K562 (cell line): ENCODE data around the gene RAB9B. TPM values are rescaled to one million over a fixed set of nuclear protein-coding genes. Genes with fewer than 3 reads are reported as not detected.

Experiments
- ATAC-seq: fragments of 200-7000 bp; cut with Tn5 transposase; 3 replicates; pipeline ENCODE4 v1.9.1; 2020; ENCODE audit warnings: moderate library complexity
- BruUV-seq: library from RNA; stranded (reverse); fragments of 400-500 nt; replicated peaks from 2 replicates; lab custom pipeline; 2021; lab: Mats Ljungman, UMichigan
- CTCF ChIA-PET: fragments of 300-600 bp; formaldehyde crosslinking; extraction: SDS; loops from one replicate; lab custom pipeline; 2021; ENCODE audit warnings: low intra/inter-chr PET ratio; lab: Yijun Ruan, JAX
- POLR2A ChIA-PET: fragments of 300-600, 350-650 bp; sonication (Branson Sonifier 250); formaldehyde crosslinking; extraction: SDS; loops from one replicate; lab custom pipeline; 2021; ENCODE audit warnings: antibody characterized with exemption, inconsistent platforms; lab: Yijun Ruan, JAX
- DNase-seq, 4 experiments: peaks; one replicate each; pipeline versions ENCODE4 v3.0.0 to v3.0.0-alpha.2; 2011 to 2018; ENCODE audit warnings: low spot score in 3 of 4, mixed read lengths in 3 of 4; ENCODE audit errors: extremely low read depth in 1 of 4
- FAIRE-seq: peaks from 2 replicates; lab custom pipeline; 2011; peaks lifted over from hg19 to GRCh38; lab: Jason Lieb, UNC
- H2AFZ ChIP-seq: 2 replicates; pipeline ENCODE4 v1.6.0; 2011; ENCODE audit warnings: low read depth, low read length, control low read depth, inconsistent platforms
- H3K27ac ChIP-seq: fragments of 200-600 bp; 3 replicates; pipeline ENCODE4 v1.8.0; 2011; ENCODE audit warnings: low read depth, mild to moderate bottlenecking, control low read depth, inconsistent platforms, low read length, moderate library complexity, mixed read lengths; ENCODE audit errors: extremely low read depth
- H3K27me3 ChIP-seq, 2 experiments: fragments of 300-600 bp in 1 of 2; 2 replicates in 1 of 2; 3 replicates in 1 of 2; pipeline versions ENCODE4 v1.6.0 to v1.8.0; 2011; ENCODE audit warnings: inconsistent platforms in 2 of 2, low read length in 2 of 2, mild to moderate bottlenecking in 1 of 2, mixed read lengths in 1 of 2, moderate library complexity in 1 of 2; ENCODE audit not compliant: control insufficient read depth in 2 of 2, insufficient read depth in 2 of 2
- H3K36me3 ChIP-seq: fragments of 300-600 bp; 3 replicates; pipeline ENCODE4 v1.8.0; 2011; ENCODE audit warnings: mild to moderate bottlenecking, low read length, inconsistent platforms; ENCODE audit not compliant: control insufficient read depth, insufficient read depth
- H3K4me1 ChIP-seq, 2 experiments: fragments of 200-600 bp in 1 of 2; replicated peaks in 1 of 2; 2 replicates in 1 of 2; 3 replicates in 1 of 2; pipeline versions ENCODE4 v1.5.1 to v1.8.0; 2011; ENCODE audit warnings: inconsistent platforms in 2 of 2, low read length in 2 of 2, mild to moderate bottlenecking in 1 of 2, mixed read lengths in 1 of 2, moderate library complexity in 1 of 2; ENCODE audit not compliant: control insufficient read depth in 2 of 2, insufficient read depth in 2 of 2
- H3K4me2 ChIP-seq: 2 replicates; pipeline ENCODE4 v1.6.1; 2011; ENCODE audit warnings: low read length, control low read depth, inconsistent platforms, mixed read lengths; ENCODE audit not compliant: insufficient read depth
- H3K4me3 ChIP-seq: fragments of 200-600 bp; sonication (generic), shearing (Covaris generic); 2 replicates; pipeline ENCODE4 v1.5.1; 2016; ENCODE audit warnings: control low read depth, inconsistent platforms
- H3K79me2 ChIP-seq: fragments of 200-600 bp; 3 replicates; pipeline ENCODE4 v1.8.0; 2011; ENCODE audit warnings: low read length, inconsistent platforms; ENCODE audit not compliant: control insufficient read depth, insufficient read depth
- H3K9ac ChIP-seq, 2 experiments: 2 replicates each; pipeline versions ENCODE4 v1.6.0 to v1.6.1; 2011; ENCODE audit warnings: low read depth in 2 of 2, low read length in 2 of 2, control low read depth in 1 of 2, inconsistent platforms in 1 of 2, mild to moderate bottlenecking in 1 of 2, mixed read lengths in 1 of 2; ENCODE audit not compliant: insufficient read depth in 1 of 2
- H3K9me1 ChIP-seq: one replicate; pipeline ENCODE4 v1.6.0; 2011; ENCODE audit warnings: inconsistent platforms, mild to moderate bottlenecking, low read length, moderate library complexity; ENCODE audit not compliant: control insufficient read depth, insufficient read depth
- H3K9me3 ChIP-seq: replicated peaks from 2 replicates; pipeline ENCODE4 v1.5.1; 2011; ENCODE audit warnings: low read depth, low read length, inconsistent platforms; ENCODE audit not compliant: control insufficient read depth, insufficient read depth
- H4K20me1 ChIP-seq: replicated peaks from 2 replicates; pipeline ENCODE4 v1.6.1; 2011; ENCODE audit warnings: low read length, inconsistent platforms, mixed read lengths; ENCODE audit not compliant: control insufficient read depth, insufficient read depth
- BRF1 ChIP-seq: IDR thresholded peaks from 3 replicates; pipeline ENCODE4 v1.6.1; 2011; ENCODE audit warnings: borderline replicate concordance, mild to moderate bottlenecking; ENCODE audit not compliant: insufficient read length; ENCODE audit errors: extremely low read depth
- HLTF ChIP-seq: fragments of 450-650 bp; IDR thresholded peaks from 2 replicates; pipeline ENCODE4 v1.6.1; 2016
- HMG20B ChIP-seq: fragments of 250-450 bp; sonication (Bioruptor Pico); IDR thresholded peaks from 2 replicates; pipeline ENCODE4 v1.5.0; 2021; ENCODE audit warnings: mild to moderate bottlenecking
- HNRNPLL ChIP-seq: fragments of 200-400 bp; formaldehyde crosslinking; IDR thresholded peaks from 2 replicates; pipeline ENCODE4 v1.6.1; 2017; ENCODE audit warnings: low read length, low read depth, mild to moderate bottlenecking; ENCODE audit not compliant: poor library complexity, severe bottlenecking
- POLR3G ChIP-seq: IDR thresholded peaks from 2 replicates; pipeline ENCODE4 v1.6.1; 2011; ENCODE audit not compliant: insufficient read length, insufficient replicate concordance; ENCODE audit errors: extremely low read depth
- PREB ChIP-seq: sonication (generic); formaldehyde crosslinking; IDR thresholded peaks from 2 replicates; pipeline ENCODE4 v1.8.1; 2023; ENCODE audit warnings: mild to moderate bottlenecking, missing genetic modification reagents
- PTRF ChIP-seq: fragments of 450-650 bp; IDR thresholded peaks from 2 replicates; pipeline ENCODE4 v1.6.1; 2016; ENCODE audit warnings: mild to moderate bottlenecking, missing genetic modification characterization, missing compliant biosample characterization
- RHOXF2B ChIP-seq: fragments of 250-450 bp; sonication (Bioruptor Pico); conservative IDR thresholded peaks from 2 replicates; pipeline ENCODE4 v1.5.1; 2021
- SP1 ChIP-seq: sonication (generic); formaldehyde crosslinking; IDR thresholded peaks from 2 replicates; pipeline ENCODE4 v1.8.1; 2022; ENCODE audit warnings: mild to moderate bottlenecking, missing genetic modification reagents
- SREBF2 ChIP-seq: sonication (generic); formaldehyde crosslinking; IDR thresholded peaks from 2 replicates; pipeline ENCODE4 v1.4.0; 2020; ENCODE audit warnings: mild to moderate bottlenecking, missing genetic modification reagents
- TCF7 ChIP-seq: sonication (generic); IDR thresholded peaks from 2 replicates; pipeline ENCODE4 v1.6.1; 2016; ENCODE audit warnings: antibody characterized with exemption, borderline replicate concordance
- ZFP30 ChIP-seq: fragments of 250-450 bp; sonication (Bioruptor Pico); IDR thresholded peaks from 2 replicates; pipeline ENCODE4 v1.8.0; 2022; ENCODE audit warnings: moderate library complexity, mild to moderate bottlenecking, inconsistent platforms, borderline replicate concordance
- WGBS: fragments of 100-300 bp; shearing (Covaris generic); methylation state at CpG from one replicate; pipeline ENCODE4 v1.1.6; 2016; ENCODE audit warnings: low coverage, mixed read lengths; ENCODE audit not compliant: insufficient coverage; ENCODE audit errors: missing lambda C conversion rate; 5-methylcytosine and 5-hydroxymethylcytosine counted together
- in situ Hi-C: fragments of 300-500 bp; cut with MboI; formaldehyde crosslinking; loops from 4 replicates; pipeline ENCODE4 v1.15.0; 2018; ENCODE audit warnings: inconsistent platforms, mixed read lengths
- intact Hi-C: fragments of 100-400 bp; cut with micrococcal nuclease; formaldehyde crosslinking; loops from 2 replicates; pipeline ENCODE4 v1.14.2; 2022
- polyA plus RNA-seq, 8 experiments: library from polyadenylated mRNA; depleted of rRNA in 4 of 8; stranded (reverse) in 5 of 8; unstranded in 3 of 8; fragments of >200 nt; fragmentation: Nextera tagmentation in 2 of 8; fragmentation: Illumina TruSeq in 1 of 8; extraction: Ambion mirVana in 2 of 8; extraction: Trizol in 1 of 8; gene quantifications; 2 replicates each; pipeline versions ENCODE4 v1.2.1 to v1.2.3, GENCODE V29; 2011 to 2014; ENCODE audit warnings: inconsistent platforms in 1 of 8, missing spikeins in 1 of 8
- total RNA-seq, 7 experiments: library from RNA; depleted of rRNA in 6 of 7; stranded (reverse); fragments of >200 nt in 6 of 7; fragmentation: Illumina TruSeq in 2 of 7; extraction: Trizol in 2 of 7; gene quantifications; 2 replicates each; pipeline versions ENCODE4 v1.2.1 to v1.2.3, GENCODE V29; 2011 to 2021; ENCODE audit warnings: low replicate concordance in 1 of 7

RAB9B gene
- total and polyA plus RNA-seq, 9 of the 15 experiments (the other 6 are each of a cell fraction or from before 2014, with no cell fraction given), result 0.03 to 0.05 (median 0.04) TPM; not detected in 6

GRCh38 chrX:103830848-103831247 is 1.2 kb downstream of the RAB9B start (continued):
- TF ChIP-seq ZFP30 (CRISPR knock-in tag) (no peak), PTRF (tag) (no peak)

GRCh38 chrX:103828529-103828928 is 3.5 kb downstream of the RAB9B start:
- POLR2A ChIA-PET, result interaction anchor here (1.0 kb wide), 1 partner anchor 9 kb away, joined by 4 read pairs; no protein-coding TSS in a partner anchor
- no peaks in the 10 kb centered on the region for H3K9me1 ChIP-seq
- no peaks in the 10 kb centered on the region for H3K79me2 ChIP-seq
- peaks cover 0 to 9% of the 10 kb centered on the region in 2 experiments; a peak in 2 of 5 replicates for H3K4me1 ChIP-seq
- no peak for TF ChIP-seq BRF1
- TF ChIP-seq HNRNPLL, result no peak
- no peak for TF ChIP-seq POLR3G
- TF ChIP-seq PREB, result no peak
- TF ChIP-seq SREBF2 (CRISPR knock-in tag), result no peak
- no peak for TF ChIP-seq SP1 (CRISPR knock-in tag)
- TF ChIP-seq HLTF, result no peak
- TF ChIP-seq TCF7, result no peak
- TF ChIP-seq RHOXF2B, result no peak
- no peak for TF ChIP-seq HMG20B (CRISPR knock-in tag)
- no peak overlapping the region for H2AFZ ChIP-seq
- no TSS peak for BruUV-seq
- H3K4me3 ChIP-seq, result no peak overlapping the region
- H3K27ac ChIP-seq, result no peak overlapping the region
- CTCF ChIA-PET, result no interaction called here
- no peak overlapping the region for H3K9ac ChIP-seq
- H3K36me3 ChIP-seq, result no peaks in the 10 kb centered on the region
- H3K4me2 ChIP-seq, result no peak overlapping the region
- DNase-seq (no peak), FAIRE-seq (no peak), ATAC-seq (no peak)
- no peaks in the 10 kb centered on the region for H4K20me1 ChIP-seq
- H3K27me3 ChIP-seq, result peaks cover 7 to 27% of the 10 kb centered on the region in 2 experiments; a peak in 4 of 5 replicates
- WGBS, result 0% methylated on average over 2 of the region's 2 CpGs
- intact Hi-C loops (no loop called here), in situ Hi-C loops (no loop called here)
- no peaks in the 10 kb centered on the region for H3K9me3 ChIP-seq
